HCEC 1CT (cell line): ENCODE results near the gene HSPB8.
"Not testable (repeated sequence)": the region's sequence is repeated elsewhere in the genome, so short reads cannot be mapped to it uniquely, and the experiment has no call there.

Experiments
- DNase-seq: peaks from one replicate; pipeline ENCODE4 v3.0.0-alpha.2; 2017

The HSPB8 gene

GRCh38 chr12:119207063-119207560 is 28.4 kb downstream of the HSPB8 start:
- DNase-seq = no peak

DNA sequence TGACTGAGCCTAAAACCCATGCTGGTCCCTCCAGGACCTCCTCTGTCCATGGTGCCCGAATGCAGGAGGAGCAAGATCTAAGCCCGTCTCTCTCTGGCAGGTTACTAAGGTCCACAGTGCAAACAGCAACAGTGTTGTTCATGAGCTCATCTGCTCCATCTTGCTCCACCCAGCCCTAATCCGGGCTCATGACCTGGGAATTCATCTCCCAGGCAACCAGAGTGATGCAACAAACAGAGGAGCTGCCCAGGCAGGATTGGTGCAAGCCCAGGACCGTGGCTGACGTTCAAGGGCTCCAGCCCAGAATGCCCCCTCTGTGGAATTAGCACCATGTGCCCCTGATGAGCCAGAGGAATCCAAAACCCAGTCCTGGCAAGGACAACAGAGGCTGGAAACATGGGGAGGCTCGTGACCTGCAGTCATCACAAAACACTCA is 29.9 kb downstream of the HSPB8 start:
- DNase-seq = peak; percentile 1

DNA sequence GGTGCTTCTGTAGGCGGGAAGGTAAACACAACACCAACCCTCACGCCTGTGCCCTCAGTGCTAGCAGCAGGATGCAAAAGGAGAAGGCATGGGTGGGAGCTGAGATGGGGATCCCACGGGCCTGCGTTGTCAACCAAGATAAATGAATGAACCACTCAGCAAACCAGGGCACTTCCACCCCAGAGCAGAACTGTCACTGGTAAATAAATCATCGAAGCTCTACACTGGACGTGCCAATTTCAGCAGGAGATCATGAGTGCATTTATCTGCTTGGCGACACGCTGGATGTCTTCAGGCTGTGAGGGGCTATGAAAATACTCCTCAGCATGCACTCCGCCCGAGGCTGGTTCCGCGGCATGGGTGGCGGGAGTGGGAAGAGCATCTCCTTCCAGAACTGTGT is 33.2 kb downstream of the HSPB8 start:
- no peak for DNase-seq

DNA sequence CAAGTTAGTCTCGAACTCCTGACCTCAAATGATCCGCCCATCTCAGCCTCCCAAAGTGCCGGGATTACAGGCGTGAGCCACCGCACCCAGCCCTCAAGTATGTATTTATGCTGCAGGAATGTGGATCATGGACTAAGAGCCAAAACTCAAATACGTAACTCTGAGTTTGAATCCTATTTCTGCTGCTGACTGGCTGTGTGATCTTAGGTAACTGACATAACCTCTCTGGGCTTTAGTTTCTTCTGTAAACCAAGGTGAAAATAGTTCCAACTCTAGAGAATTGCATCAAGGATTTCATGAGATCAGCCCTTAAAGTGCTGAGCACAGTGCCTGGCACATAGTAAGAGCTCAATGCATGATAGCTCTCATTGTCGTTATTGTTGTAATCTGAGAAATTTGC is 37.4 kb downstream of the HSPB8 start:
- DNase-seq = no peak

DNA sequence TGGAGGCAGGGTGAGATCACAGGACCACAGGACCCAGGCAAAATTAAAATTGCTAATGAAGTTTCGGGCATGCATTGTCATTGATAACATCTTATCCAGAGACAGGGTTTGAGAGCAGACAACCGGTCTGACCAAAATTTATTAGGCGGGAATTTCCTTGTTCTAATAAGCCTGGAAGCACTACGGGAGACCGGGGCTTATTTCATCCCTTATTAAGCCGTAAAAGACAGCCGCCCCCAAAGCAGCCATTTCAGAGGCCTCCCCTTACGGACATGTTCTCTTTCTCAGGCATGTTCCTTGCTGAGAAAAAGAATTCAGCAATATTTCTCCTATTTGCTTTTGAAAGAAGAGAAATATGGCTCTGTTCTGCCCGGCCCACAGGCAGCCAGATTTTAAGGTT is 40.1 kb downstream of the HSPB8 start:
- DNase-seq = not testable (repeated sequence)

- DNase-seq = no peak
Measured at GRCh38 chr12:119222222-119222951, 43.7 kb downstream of the HSPB8 start.

GRCh38 chr12:119225454-119225853 is 46.7 kb downstream of the HSPB8 start:
- no peak for DNase-seq

GRCh38 chr12:119227292-119227691 is 48.6 kb downstream of the HSPB8 start:
- DNase-seq = no peak

DNA sequence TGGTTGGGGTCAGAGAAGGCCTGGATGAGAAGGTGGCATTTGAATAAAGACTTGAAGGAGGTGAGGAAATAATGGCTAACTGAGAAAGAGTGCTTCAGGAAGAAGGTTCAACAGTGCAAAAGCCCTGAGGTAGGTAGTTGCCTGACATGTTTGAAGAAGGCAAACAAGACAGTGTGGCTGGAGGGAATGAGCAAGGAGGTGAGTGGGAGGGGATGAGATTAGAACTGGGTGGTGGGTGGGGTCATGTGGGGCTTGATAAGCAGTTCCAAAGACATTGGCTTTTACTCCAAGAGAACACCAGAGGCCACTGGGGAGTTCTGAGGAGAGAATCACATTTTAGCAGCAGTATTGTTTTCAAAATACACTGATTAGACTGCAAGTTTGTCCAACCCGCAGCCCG is 50.5 kb downstream of the HSPB8 start:
- no peak for DNase-seq

GRCh38 chr12:119229837-119230236 is 51.1 kb downstream of the HSPB8 start:
- DNase-seq = no peak

GRCh38 chr12:119230807-119231206 is 52.1 kb downstream of the HSPB8 start:
- DNase-seq = no peak

GRCh38 chr12:119231774-119232173 is 53.0 kb downstream of the HSPB8 start:
- DNase-seq = no peak

DNA sequence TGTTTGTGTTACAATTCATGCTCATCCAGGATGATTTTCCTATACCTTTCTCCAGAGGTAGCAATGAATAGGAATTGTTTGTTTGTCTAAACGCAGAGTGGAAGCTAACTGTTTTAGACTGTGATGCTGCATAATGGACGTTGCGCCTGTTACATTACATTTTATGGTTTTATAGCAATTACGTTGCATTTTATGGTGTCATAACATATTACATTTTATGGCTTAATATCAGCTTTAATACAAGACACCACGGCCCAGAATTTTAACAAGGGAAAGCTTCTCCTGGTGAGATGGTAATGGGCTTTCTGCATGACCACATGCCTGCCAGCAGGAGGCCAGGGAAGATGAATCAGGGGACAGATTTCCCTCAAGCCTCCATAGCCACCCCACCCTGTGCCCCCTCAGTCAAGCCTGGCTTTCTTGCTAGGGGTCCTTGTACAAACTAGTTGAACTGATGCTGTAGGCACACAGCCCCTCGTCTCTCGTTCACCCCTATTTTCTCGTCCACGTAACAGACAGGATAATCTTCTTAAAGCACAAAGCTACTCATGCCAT is 56.5 kb downstream of the HSPB8 start:
- no peak for DNase-seq

DNA sequence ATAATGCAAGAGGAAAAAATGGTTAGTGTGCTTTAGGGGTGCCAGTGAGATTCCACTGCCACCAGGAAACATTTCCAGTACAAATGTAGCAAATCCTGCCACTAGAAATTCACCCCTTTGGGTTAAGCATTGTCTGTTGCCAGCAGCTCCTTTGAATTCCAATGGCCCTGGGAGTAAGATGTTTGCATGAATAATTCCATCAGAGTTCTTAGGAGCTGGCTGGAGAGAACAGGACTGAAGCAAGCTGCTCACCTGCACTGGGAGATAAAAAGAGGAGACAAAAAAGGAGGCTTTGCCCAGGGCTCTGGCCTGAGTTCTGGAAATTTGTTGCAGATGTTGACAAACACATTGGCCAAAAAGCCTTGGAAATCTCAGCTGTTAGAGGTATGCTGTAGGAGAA is 57.6 kb downstream of the HSPB8 start:
- DNase-seq = no peak

DNA sequence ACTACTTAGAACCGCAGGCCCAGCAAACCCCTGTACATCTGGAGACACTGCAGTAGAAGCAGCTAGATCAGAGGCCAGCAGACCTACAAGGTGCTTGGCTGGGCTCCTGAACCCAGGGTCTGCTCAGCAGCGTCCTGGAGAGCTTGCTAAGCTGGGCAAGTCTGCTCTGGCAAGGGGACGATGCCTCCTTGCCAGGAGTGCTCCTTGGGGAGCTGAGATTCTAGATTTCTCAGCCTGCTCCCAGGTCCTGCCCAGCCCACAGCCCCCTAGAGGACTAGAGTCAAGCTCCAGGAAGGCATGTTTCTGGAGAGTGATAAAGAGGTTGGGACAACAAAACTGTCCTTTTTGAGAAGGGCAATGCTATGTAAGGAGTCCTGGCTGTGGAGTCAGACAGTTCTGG is 60.3 kb downstream of the HSPB8 start:
- no peak for DNase-seq

GRCh38 chr12:119241049-119241448 is 62.3 kb downstream of the HSPB8 start:
- no peak for DNase-seq

DNA sequence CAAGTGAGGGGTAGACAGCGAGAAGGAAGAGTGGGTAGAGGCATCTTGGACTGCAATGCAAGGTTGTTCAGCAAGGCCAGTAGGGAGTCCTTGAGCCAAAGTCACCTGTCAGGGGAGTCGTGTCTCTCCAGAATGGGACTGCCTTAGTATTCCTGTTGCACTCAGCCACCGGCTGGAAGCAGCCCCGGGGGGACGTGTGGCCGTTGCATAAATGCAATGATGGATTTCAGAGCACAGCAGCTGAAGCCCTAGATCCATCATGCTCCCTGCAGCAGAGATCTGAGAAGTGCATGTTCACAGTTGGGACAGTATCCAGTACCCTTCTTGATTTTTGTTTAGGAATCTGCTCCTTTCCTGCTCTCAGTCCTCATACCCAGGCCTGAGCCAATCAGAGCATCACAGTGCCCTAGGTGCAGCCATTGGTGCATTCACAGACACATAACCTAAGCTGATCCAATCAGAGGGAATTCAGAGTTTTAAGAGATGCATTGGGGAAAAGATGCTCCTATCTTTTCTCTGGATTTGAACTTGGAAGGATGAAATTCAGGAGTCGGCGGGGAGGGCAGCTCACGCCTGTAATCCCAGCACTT is 62.9 kb downstream of the HSPB8 start:
- DNase-seq = no peak
